Epithelial cell of esophagus (primary cell): Measurements from ENCODE around the gene BFSP1.
A peak's percentile ranks its signal among the peaks of the same experiment; 100 is the strongest.

Source experiments
- DNase-seq: peaks from one replicate; pipeline ENCODE4 v3.0.0; 2010; ENCODE audit warnings: low read depth
- H3K4me3 ChIP-seq: 2 replicates; pipeline ENCODE4 v1.5.1; 2011; ENCODE audit warnings: mild to moderate bottlenecking, low read length, control low read depth
- CTCF ChIP-seq: IDR thresholded peaks from 2 replicates; pipeline ENCODE4 v1.5.1; 2011; ENCODE audit warnings: low read depth, mild to moderate bottlenecking, low read length, control low read depth, inconsistent platforms; ENCODE audit not compliant: insufficient read depth; ENCODE audit errors: missing control alignments

Gene BFSP1

GRCh38 chr20:17500271-17500670 lies 30.9 kb downstream of the BFSP1 start:
- H3K4me3 ChIP-seq = no peak overlapping the region
- DNase-seq = no peak
- no peak for TF ChIP-seq CTCF

GRCh38 chr20:17499041-17499440 lies 32.1 kb downstream of the BFSP1 start:
- peak; percentile 88 for DNase-seq
- TF ChIP-seq CTCF = no peak
- H3K4me3 ChIP-seq = no peak overlapping the region

GRCh38 chr20:17498641-17499040 lies 32.5 kb downstream of the BFSP1 start:
- no peak overlapping the region for H3K4me3 ChIP-seq
- DNase-seq = peak; percentile 3
- no peak for TF ChIP-seq CTCF

GRCh38 chr20:17497821-17498580 lies 33.2 kb downstream of the BFSP1 start:
- no peak for TF ChIP-seq CTCF
- H3K4me3 ChIP-seq = no peak overlapping the region
- peak; percentile 67 for DNase-seq

- TF ChIP-seq CTCF = no peak
- no peak overlapping the region for H3K4me3 ChIP-seq
- peak; percentile 10 for DNase-seq
Measured at GRCh38 chr20:17495826-17496225, 35.4 kb downstream of the BFSP1 start.

GRCh38 chr20:17494201-17494600 lies 37.0 kb downstream of the BFSP1 start:
- H3K4me3 ChIP-seq = no peak overlapping the region
- TF ChIP-seq CTCF = no peak
- no peak for DNase-seq

GRCh38 chr20:17493173-17493572 lies 38.0 kb downstream of the BFSP1 start:
- no peak overlapping the region for H3K4me3 ChIP-seq
- DNase-seq = no peak

More at GRCh38 chr20:17493173-17493572, 38.0 kb downstream of the BFSP1 start:
- no peak for TF ChIP-seq CTCF
